AG09309 (cell line): ENCODE measurements around the gene TRPV6.

ENCODE experiments used
- DNase-seq: peaks from one replicate; pipeline ENCODE4 v3.0.0-alpha.2; 2010; ENCODE audit warnings: low read depth
- H3K4me3 ChIP-seq: 2 replicates; pipeline ENCODE4 v1.5.1; 2011; ENCODE audit warnings: mild to moderate bottlenecking, low read depth, low read length, moderate library complexity; ENCODE audit not compliant: control insufficient read depth
- TF ChIP-seq, protein P1 (sequence below): IDR thresholded peaks from 2 replicates; pipeline ENCODE4 v1.5.1; 2011; ENCODE audit warnings: mild to moderate bottlenecking, low read depth, low read length, inconsistent platforms; ENCODE audit not compliant: insufficient read depth, control insufficient read depth; ENCODE audit errors: missing control alignments

Gene TRPV6

DNA sequence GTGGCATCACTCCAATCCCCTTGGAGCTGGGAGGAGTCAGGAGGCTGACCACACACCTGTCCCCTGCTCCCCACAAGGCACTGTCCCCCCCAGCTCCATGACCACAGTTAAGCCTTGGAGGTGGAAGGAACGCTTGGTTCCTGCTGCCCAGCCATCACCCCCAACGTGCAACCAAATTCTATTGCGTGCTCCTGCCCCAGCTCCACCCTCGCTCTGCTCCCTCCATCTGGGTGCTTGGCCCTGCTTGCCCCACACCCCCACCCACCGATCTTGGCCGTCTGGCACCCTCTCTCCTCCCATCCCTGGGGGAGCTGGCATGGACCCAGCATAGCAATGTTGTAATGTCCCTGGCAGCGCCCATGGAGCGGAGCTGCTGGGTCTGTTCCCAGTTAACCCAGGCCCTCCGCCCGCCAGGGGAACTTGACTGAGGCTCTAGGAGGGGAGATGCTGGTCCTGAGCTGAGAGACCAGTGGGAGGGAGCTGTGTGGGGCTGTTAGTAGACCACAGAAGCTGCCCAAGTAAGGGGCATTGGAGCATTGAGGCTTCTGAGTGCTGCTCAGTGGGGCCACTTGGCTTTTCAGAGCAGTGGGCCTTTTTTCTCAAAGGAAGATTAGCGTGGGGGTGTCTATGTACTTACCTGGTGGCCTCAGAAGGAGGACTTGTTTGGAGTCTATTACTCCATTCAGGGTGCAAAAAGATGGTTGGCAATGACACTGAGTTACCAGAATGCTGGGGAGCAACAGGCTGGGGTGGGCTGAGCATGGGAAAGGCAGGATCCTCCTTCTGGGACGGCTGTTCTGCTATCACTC, 29.6 kb downstream of the TRPV6 start:
- no peak overlapping the region; the same call in 1 of the 2 replicates for H3K4me3 ChIP-seq
- TF ChIP-seq, protein P1, sequence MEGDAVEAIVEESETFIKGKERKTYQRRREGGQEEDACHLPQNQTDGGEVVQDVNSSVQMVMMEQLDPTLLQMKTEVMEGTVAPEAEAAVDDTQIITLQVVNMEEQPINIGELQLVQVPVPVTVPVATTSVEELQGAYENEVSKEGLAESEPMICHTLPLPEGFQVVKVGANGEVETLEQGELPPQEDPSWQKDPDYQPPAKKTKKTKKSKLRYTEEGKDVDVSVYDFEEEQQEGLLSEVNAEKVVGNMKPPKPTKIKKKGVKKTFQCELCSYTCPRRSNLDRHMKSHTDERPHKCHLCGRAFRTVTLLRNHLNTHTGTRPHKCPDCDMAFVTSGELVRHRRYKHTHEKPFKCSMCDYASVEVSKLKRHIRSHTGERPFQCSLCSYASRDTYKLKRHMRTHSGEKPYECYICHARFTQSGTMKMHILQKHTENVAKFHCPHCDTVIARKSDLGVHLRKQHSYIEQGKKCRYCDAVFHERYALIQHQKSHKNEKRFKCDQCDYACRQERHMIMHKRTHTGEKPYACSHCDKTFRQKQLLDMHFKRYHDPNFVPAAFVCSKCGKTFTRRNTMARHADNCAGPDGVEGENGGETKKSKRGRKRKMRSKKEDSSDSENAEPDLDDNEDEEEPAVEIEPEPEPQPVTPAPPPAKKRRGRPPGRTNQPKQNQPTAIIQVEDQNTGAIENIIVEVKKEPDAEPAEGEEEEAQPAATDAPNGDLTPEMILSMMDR, result no peak
- no peak for DNase-seq

DNA sequence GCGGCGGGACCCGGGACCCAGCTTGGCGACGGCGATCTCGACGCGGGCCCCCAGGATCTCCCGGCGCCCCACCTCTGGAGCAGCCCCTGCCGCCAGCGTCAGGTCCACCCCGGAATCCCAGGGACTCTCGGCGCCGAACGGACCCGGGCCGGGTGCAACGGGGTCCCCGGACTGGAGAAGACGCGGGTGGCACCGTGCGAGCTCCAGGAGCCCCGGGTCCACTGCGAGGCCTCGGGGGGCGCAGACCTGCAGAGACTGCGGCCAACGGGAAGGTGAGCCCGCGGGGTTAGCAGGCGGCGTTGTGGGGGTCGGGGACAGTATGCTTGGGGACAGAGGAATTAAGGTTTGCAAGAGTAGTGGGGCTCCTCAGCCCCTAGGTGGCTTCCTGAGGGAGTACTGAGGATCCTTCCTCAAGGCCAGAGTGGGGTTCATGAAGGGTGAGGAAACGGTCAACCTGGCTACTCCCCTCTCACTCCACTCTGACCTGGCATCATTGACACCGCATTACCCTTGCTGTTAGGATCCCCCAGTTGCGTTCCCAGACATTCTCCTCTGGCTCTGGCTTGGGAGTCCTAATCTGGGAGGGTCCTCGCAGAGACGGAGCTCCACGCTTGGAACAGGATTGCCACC, 30.3 kb downstream of the TRPV6 start:
- peak overlapping the region; percentile 68 for H3K4me3 ChIP-seq
- TF ChIP-seq, protein P1, result no peak
- DNase-seq, result no peak

DNA sequence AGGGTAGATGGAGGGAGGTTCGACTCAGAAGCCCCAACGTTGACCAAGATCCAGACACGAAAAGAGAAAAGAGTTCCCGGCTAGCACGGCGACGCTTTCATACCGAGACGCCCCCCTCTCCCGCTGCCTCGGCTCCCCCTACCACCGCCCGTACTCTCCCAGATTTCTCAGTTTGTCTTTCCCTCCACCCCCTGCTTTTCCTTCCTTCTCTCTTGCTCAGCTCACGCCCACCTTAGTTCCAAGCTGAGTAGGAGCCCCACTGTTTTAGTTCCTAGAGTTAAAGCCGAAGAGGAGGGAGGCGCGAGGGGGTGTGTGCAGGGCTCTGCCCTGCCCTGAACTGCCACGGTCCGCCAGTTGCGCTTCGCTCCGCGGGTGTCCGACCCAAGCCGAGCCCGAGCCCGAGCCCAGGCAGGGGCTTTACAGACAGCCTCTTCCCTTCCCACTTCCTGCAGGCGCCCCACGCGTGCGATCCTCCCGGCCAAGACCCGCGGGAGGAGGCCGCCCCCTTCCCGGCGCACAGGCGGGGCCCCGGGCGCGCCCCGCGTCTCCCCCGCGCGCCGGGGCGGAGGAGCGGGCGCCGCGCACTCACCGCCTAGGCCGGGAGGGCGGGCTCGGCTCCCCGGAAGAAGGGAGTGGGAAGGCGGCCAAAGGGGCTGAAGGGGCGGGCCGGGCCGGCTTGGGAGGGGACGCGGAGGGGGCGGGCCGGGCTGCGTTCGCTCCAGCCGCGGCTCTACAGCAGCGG, 31.0 kb downstream of the TRPV6 start, which contains the start of gene EPHB6:
EPHB6 (plus strand) TSS at position 705 of the 742 bp plus-strand sequence. CDS start 8,152 bp downstream, outside the sequence.
- TF ChIP-seq, protein P1, result no peak
- DNase-seq, result no peak
- H3K4me3 ChIP-seq, result peak within 1 kb of the TSS; percentile 68

DNA sequence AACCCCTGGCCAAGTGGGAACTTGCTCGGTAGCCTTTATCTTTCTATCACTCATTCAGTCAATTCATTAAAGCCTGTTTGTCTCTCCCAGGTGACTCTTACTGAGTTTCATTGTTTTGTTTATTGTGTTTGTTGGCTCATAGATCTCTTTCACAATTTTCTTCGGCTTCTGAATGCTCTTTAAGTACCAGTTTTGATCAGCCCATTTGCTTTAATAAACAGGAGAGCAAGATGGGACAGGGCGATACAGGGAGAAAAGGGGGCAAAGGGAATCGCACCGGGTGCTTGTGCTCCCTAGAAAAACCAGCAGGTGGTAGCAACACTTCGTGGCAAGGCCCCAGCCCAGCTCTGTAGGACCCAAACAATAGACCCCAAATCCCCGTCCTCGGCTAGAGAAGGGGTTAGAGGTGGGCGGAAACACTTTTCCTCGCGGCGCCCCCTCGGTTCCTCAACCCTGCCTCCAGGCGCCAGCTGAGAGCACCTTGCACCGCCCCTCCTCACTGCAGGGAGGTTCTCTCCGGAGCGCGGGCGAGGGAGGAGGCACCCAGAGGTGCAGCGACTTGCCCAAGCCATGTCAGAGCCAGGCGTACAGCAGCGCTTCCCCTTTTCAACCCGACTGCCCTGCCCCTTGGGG, 31.7 kb downstream of the TRPV6 start:
- peak overlapping the region; percentile 68 for H3K4me3 ChIP-seq
- no peak for DNase-seq
- TF ChIP-seq, protein P1, result peak; percentile 79

DNA sequence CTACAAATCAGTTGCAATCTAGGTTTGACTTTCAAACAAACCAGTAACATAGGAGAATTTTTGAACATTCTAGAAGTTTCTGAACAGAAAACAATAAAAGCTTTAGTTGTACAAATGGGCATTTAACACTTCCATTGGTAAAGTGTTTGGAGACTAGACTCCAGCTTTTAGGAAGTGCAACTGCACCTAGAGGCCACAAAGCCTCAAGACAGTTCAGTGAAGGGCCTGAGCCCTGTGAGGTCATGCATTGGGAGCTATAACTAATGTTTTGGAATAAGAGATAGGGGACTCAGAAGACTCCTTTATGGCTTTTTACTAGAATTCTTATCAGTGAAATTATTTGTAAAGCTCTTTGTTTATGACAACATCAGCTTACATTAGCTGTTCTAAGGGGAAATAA, 33.6 kb downstream of the TRPV6 start:
- no peak for DNase-seq
- TF ChIP-seq, protein P1, result no peak
- no peak overlapping the region for H3K4me3 ChIP-seq

DNA sequence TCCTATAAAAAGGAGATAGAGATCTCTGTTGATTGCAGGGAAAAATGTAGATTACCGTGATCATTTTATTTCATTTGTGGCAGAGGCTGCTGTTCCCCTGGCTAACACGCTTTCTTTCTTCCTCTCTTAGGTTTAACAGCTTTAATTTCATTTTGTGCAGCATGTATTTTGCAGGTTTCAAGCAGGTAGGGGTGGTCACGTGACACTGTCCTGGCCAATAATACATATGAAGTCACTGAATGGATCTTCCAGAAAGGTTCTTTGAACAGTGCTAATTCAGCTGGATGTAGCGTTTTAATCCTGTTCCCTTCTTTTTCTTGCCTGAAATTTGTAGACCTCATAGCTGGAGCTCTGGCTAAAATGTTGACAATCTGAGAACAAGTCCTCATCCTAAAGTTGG, 34.3 kb downstream of the TRPV6 start:
- H3K4me3 ChIP-seq, result no peak overlapping the region
- DNase-seq, result no peak
- TF ChIP-seq, protein P1, result no peak
